Germinal center (tissue), 1 donor: ENCODE results near the gene GALNT15.

Experiments used
- DNase-seq: peaks from one replicate; pipeline ENCODE4 v3.0.0; 2012; ENCODE audit warnings: mixed read lengths, low spot score

GALNT15 gene

DNA sequence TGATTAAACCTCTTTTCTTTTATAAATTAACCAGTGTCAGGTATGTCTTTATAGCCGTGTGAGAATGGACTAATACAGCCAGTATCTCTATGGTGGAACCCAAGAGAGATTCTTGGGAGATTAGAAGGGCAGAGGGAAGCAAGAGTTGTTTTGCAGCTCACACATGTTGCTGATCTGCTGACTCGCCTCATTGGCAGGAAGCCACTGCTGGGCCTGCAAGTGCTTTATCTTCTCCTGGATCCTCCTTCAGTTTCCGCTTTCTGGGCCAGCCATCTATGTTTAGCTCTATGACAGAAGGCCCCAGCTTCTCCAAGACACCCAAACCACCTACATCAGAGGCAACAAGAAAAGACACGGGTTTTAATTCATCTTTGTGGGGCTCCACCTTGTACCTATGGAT lies 23.4 kb upstream of the GALNT15 start:
- no peak for DNase-seq

DNA sequence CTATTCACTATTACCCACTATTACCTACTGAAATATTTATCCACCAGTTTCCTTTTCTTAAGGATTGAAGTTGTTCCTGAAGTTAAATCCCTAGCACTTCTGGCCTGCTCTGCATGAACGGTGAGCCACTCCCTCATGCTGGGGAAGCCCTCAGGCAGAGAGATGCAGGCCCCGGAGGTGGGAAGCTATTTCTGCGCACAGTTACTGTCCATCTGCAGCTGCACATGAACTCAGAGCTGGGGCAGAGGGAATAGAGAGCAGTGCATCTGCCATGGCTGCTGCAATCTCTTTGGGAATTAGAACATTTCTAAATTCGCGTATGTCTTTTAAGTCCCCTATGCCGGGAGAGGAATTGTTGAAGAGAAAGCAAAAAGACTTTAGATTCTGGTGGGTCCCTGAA lies 6.3 kb upstream of the GALNT15 start:
- no peak for DNase-seq

DNA sequence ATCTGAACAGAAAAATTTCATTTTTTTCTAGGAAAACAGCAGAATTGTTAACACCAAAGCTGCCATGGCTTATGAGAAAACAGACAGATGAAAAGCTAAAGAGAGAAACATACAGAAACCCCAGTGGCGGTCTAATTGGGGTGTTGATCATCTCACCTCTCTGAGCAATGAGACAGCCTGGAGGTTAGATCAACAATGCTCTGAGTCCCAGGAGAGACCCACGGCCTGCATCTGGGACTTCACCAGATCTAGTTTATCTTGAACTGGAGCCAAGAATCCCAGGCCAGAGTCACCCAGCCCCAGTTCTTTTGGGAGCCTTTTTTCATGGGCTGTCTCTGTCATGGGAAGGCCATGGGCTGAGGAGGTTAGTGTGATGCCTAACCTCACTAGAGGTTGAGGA lies 3.5 kb upstream of the GALNT15 start:
- no peak for DNase-seq

DNA sequence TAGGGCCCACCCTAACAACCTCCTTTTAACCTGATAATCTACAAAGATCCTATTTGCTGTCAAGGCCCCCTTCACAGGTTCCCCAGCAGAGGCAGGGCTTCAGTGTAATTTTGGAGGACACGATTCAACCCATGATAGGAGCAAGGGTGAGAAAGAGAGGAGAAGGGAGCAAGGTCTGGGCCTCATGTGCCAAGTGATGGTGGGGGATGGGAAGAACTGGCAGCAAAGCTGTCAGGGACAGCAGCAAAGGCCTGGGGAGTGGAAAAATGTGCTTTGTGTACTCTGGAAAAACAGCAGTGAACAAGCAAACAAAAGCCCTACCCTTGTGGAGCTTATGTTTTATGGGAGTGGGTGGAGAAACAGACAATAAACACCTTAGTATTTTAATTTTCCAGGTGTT lies 2.7 kb upstream of the GALNT15 start:
- no peak for DNase-seq

DNA sequence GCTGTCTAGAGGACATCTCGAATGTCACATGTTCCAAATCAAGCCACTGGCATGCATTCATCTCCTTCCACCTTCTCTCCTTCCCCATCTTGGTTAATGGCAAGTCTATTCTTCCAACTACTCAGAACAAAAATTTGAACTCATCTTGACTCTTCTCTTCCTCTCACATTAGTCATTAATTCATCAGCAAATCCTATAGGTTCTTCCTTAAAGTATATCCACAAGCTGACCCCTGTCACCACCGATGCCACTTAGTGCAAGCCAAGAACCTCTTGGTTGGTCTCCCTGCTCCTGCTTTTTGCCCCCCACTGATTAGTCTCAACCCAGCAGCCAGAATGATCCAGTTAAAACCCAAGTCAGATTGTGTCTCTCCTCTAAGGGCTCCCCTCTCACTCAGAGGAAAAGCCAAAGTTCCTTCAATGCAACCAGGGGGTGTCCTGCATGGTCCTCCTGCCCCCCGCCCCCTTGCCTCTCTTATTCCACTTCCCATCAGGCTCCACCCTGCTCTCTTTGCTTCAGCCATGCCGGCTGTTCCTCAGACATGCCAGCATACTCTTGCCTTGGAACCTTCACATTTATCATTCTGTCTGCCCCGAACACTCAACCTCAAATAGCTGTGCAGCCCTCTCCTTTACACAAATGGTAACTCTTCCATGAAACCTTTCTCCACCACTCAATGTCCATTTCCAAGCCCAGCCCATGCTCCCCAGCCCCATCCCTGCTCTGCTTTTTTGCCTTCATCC lies 1.0 kb upstream of the GALNT15 start:
- no peak for DNase-seq

DNA sequence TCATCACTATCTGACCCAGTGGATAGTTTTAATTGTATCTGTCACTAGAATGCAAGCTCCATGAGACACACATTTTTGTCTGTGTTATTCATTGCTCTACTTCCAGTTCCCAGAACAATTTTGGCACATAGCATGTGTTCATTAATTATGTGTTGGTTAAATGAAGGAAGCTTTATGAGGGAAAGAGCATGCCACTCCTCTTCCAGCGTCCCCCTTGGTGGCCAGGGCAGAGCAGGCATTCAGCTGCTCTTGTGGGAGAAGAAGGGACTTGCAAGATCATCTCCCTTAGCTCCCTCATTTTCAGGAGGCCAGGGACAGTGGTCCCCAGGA lies 489 bp upstream of the GALNT15 start:
- DNase-seq: no peak

DNA sequence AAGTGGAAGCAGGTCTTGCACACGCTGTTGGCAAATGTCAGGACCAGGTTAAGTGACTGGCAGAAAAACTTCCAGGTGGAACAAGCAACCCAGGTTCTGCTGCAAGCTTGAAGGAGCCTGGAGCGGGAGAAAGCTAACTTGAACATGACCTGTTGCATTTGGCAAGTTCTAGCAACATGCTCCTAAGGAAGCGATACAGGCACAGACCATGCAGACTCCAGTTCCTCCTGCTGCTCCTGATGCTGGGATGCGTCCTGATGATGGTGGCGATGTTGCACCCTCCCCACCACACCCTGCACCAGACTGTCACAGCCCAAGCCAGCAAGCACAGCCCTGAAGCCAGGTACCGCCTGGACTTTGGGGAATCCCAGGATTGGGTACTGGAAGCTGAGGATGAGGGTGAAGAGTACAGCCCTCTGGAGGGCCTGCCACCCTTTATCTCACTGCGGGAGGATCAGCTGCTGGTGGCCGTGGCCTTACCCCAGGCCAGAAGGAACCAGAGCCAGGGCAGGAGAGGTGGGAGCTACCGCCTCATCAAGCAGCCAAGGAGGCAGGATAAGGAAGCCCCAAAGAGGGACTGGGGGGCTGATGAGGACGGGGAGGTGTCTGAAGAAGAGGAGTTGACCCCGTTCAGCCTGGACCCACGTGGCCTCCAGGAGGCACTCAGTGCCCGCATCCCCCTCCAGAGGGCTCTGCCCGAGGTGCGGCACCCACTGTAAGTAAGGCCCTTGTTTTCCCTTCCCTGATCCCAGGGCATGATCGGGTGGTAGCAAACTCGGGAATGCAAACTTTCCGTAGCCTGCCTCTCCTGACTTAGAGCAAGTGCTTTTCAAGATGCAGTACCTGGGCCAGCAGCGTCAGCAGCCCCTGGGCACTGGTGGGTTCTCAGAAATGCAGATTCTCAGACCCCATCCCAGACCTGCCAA lies 759 bp downstream of the GALNT15 start:
- DNase-seq: no peak

DNA sequence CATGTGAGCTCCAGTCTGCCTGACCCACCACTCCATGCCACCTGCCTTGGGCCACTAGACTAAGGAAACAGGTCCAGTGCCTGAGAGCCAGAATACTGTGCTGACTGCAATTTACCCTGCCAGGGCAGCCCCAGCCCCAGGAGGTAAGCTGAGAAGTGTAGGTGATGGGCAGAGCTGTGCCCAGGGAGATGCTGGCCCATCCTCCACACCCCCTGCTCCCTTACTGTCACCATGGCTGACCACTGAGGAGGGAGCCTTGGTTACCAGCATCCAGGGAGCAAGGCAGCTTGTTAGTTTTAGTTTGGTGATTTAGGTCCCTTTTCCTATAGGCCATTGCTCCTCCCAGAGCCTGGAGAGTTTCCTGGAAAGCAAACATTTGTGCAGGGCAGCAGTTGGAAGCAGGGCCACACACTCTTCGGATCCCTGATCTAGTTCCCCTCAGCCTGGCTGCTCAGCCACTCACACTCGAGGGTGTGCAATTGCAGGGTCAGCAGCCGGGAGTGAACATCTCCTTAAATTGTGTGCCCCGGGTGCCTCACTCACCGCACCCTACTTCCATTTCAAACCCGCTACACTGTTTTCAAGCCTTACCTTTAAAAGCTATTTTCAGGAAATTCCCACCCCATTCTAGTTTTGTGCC lies 2.0 kb downstream of the GALNT15 start:
- DNase-seq: no peak

DNA sequence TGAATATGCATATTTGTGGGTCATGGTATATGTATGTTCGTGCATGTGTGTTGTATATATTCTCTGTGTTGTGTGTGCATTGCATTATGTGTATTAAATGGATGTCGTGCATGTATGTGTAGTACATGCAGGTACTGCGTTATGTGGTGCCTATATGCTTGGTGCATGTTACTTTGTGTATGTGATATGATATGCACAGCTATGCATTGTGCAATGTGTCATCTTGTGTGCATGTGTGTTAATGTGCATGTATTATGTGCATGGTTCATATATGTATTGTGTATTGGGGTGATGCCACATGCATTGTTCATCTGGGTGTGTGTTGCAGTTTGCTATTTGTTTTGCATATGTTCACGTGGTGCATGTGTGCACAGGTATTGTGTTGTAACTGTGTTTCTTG lies 2.9 kb downstream of the GALNT15 start:
- DNase-seq: no peak

DNA sequence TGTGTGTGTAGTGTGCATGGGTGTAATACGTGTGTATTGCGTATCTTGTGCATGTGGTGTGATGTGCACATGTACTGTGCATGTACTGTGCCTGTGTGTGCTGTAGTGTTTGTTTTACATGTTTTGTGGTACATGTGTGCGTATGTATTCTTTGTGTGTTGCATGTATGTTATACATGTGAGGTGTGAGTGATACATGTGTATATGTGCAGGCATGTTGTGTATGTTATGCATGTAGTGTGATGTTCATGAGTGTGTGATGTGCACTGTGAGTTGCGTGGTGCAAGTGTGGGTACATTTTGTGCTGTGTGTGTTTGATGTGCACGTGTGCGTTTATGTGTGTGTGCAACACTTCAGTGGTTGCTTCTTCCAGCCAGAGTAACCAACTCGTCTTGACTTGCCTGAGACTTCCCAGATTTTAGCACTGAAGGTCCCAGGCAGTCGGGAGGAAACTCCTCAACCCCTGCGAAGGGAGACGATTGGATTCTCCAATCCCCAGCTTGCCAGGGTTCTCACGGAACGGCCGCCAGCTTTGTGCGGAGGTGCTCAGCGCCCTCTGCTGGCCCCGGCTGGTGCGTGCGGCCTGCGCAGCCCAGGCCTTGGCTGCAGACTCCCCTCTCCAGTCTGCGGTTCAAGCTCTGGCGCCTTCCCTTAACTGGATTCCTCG lies 3.6 kb downstream of the GALNT15 start:
- peak; percentile 72 for DNase-seq

DNA sequence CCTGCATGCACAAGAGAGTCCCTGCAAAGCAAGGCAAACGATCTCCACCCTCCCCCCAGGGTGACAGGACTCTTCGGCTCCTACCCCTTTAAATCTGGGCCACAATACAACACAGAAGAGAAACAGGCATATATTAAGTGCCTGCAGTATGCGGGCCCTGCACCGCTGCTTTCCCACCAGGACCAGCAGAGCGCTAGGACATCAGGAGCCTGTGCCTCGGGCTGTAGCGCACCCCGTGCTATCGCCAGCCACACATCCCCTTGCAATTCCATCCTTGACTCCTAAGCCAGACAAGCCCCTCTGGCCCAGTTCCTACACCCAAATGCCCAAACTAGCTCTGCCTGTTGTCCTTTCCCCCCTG lies 4.1 kb downstream of the GALNT15 start:
- DNase-seq: no peak

DNA sequence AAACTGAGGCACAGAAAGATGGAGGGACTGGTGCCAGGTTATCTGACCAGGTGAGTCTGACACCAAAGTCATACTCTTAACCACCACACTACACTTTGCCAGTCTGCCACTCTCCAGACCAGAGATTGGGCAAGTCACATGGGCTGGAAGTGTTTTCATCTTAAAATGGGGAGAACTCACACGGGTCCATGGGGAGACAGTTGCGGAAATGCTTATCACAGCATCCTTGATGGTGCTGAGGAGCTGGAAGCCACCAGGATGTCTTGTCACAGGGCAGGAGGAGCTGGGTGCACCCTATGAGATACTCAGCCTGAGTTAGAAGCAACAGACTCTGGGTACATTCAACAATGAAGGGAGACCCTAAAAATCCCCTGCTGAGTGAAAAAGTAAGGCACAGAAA lies 4.8 kb downstream of the GALNT15 start:
- no peak for DNase-seq

DNA sequence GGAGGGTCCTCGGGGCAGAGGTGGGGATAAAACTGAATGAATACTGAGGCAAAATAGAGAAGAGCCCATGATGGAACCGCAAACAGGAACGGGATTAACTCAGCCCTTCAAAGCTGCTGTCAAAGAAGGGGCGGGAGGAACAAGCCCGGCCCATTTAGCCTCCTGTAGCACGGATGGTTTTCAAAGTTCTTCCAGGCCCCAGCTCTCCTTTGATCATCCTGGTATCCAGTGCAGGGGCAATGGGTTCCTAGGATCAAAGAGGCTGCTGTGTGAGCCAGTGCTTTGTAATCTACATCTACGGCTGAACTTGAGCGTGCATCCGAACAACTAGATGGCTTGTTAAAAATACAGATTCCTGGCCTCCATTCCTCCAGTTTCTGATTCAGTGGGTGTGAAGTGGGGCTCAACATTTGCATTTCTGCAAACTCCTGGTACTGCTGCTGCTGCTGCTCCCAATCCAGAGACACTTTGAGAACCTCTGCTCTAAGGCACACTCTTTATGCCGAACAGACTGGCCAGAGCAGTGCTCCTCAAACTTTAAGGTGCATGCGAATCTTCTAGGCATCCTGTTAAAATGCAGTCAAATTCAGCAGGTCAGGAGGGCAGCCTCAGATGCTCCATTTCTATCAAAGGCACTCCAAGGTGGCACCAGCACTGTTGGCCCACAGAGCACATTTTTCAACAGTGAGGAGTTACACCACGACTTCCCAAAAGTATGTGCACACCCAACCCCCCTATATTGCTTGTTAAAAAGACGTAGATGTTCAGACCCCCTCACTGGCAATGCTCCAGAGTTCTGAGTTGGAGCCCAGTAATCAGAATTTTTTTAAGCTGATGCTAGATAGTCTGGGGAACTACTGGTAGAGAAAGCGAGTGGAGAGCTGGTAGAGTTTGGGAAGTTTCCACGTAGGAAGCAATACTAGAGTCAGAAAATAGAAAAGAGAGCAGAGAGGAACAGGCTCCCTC lies 5.6 kb downstream of the GALNT15 start:
- DNase-seq: no peak

DNA sequence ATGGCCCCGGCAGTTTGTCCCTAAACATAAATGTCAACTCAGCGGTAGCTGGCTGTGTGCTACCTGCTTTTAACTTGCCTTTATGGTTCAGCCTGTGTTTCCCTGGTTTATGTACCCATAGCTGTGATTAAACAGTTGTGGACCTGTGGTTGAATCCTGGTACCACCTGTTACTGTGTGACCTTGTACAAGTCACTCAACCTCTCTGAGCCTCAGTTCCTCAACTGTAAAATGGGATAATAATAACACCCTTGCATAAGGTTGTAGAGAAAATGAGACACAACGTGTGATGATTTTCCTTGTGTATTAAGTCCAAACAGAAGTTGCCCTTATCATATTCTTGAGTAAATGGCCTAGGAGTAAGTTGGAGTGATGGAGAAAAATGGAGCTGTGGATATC lies 6.3 kb downstream of the GALNT15 start:
- DNase-seq: no peak

DNA sequence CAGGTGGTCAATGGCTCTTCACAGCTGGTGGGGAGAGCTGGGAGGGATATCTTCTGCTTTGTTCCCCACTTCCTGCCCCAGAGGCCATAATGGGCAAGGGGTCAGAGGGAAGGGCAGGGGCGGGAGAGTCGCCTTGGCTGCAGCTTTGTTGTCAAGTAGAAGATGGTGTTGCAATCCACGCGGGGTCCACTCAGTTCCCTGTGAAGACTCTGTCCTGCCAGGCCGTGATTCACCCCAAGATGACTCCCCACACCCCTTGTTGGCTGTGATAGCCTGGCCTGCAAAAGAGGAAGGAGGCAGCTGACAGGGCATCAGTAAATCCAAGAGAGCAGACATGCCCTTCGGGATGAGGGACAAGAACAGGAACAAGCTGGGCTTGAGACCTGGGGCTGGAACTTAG lies 6.9 kb downstream of the GALNT15 start:
- no peak for DNase-seq

DNA sequence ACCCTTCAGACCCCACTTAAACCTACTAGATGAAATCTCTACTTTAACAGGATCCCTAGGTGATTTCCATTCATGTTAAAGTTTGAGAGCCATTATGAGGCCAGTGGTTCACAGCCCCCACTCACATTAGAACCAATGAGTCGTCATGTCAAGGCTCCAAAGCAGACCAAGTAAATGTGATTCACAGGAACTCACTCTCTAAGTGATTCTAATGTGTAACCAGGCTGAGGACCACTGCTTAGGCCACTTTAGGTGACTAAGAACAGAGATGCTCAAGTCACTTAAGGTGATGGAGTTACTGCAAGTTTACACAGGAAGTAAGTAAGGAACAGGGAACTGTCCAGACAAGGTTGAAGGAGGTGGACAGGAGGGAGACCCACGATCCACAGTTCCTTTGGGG lies 7.7 kb downstream of the GALNT15 start:
- no peak for DNase-seq

DNA sequence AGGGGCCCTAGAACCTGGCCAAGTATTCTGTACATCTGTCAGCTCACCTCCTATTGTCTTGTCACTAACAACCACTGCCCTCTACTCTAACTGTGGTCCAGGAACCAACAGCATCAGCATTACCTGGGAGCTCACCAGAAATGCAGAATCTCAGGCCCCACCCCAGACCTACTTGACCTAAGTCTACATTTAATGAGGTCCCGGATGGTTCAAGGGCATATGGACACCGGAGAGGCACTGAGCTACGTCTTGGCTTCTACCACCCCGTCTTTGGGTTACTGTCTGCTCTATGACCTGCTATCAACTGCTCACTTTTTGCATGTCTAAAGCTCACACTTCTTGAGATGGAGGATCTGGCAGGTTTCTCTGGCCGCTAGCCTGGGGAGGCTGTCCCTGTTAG lies 8.1 kb downstream of the GALNT15 start:
- no peak for DNase-seq

DNA sequence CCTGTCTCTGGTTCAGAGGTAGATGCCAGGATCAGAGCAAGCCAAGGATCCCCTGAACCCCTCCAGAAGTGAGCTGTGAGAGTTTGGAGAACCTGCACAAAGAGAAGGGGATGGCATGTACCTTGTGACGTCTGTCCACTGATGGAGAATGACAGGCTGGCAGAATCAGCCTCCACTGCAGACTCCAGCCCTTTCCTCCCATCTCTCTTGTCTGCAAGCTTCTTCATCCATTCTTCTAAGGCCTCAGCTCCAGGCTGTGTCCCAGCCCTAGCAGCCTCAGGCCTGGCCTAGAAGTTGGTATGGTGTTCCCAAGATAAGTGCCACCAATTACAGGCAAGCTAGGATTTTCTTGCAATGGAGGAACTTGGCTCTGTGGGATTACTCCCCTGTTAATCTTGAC lies 8.6 kb downstream of the GALNT15 start:
- no peak for DNase-seq

DNA sequence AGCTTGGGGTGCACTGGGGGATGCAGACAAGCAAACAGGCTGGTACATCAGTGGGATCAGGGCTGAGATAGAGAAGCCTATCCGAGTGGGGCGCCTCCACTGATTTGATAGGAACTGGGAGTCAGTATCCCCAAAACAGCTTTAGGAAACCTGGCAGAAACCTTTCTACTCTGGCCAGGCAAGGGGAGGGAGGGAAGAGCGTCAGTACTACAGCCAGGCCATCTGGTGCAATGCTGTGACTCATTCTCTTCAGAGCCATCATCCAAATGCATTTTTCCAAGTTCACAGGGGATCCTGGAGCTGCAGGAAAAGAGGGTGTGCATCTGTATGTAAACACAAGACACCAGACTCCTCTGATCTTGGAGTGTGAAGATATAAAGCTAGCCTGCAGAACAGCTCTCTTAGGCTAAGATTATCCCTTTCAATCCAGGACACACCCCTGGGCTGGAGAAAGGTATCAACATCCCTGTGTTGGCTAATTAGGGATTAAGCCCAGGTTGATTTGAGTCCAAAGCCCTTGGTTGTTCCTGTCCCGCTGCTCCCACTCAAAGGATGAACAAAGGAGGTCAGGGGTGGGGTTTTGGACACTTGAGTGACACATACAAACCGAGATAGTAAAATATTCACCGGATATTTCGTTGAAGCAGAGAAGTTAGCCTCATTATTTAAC lies 9.3 kb downstream of the GALNT15 start:
- no peak for DNase-seq

DNA sequence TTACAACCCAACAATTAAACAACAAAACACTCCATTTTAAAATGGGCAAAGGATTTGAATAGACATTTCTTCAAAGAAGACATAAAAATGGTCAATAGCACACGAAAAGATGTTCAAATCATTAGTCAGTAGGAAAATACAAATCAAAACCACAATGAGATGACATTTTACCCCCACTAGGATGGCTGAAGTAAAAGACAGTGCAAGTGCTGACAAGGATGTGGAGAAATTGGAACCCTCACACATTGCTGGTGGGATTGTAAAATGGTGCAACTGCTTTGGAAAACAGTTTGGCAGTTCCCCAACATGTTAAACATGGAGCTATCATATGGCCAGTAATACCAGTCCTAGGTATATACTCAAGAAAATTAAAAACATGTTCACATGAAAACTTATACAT lies 11.6 kb downstream of the GALNT15 start:
- no peak for DNase-seq

DNA sequence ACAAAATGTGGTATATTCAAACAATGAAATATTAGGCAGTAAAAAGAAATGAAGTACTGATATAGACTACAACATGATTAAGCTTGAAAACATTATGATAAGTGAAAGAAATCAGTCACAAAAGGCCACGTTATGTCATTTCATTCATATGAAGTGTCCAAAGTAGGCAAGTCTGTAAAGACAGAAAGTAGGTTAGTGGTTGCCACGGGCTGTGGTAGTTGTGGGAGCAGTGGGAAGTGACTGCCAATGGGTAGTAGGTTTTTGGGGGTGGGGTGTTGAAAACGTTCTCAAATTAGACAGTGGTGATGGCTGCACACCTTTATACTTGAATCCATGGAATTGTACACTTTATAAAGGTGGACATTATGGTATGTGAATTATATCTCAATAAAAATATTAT lies 12.1 kb downstream of the GALNT15 start:
- DNase-seq: no peak
